Activated CD4-positive, alpha-beta T cell treated with anti-CD3 and anti-CD28 coated beads for 36 hours (primary cell): ENCODE measurements around the gene MTR. TPM values are rescaled to one million over a fixed set of nuclear protein-coding genes. Genes with fewer than 3 reads are reported as not detected.

Experiments
- ATAC-seq: fragments of 200-7000 bp; cut with Tn5 transposase; one replicate; pipeline ENCODE4 v1.10.0; 2021; ENCODE audit warnings: mild to moderate bottlenecking, moderate library complexity
- CTCF ChIA-PET: fragments of 350-600 bp; sonication (Branson Sonifier 250); formaldehyde crosslinking; loops from one replicate; lab custom pipeline; 2021; ENCODE audit warnings: antibody characterized with exemption; lab: Charles Lee
- POLR2A ChIA-PET: fragments of 350-600 bp; sonication (Branson Sonifier 250); formaldehyde crosslinking; loops from one replicate; lab custom pipeline; 2021; ENCODE audit warnings: antibody characterized with exemption, inconsistent platforms; lab: Charles Lee
- DNase-seq: peaks from one replicate; pipeline ENCODE4 v3.0.0-alpha.2; 2020
- H3K27ac Mint-ChIP-seq: one replicate; pipeline ENCODE4 v1.8.0; 2021; ENCODE audit warnings: mixed read lengths
- H3K27me3 Mint-ChIP-seq: one replicate; pipeline ENCODE4 v1.8.0; 2021; ENCODE audit warnings: mixed read lengths
- H3K36me3 Mint-ChIP-seq: one replicate; pipeline ENCODE4 v1.8.0; 2021; ENCODE audit warnings: low read depth, mixed read lengths
- H3K4me1 Mint-ChIP-seq: one replicate; pipeline ENCODE4 v1.8.0; 2021; ENCODE audit warnings: mixed read lengths
- H3K4me3 Mint-ChIP-seq: one replicate; pipeline ENCODE4 v1.8.0; 2021; ENCODE audit warnings: mild to moderate bottlenecking, moderate library complexity, mixed read lengths
- H3K9me3 Mint-ChIP-seq: one replicate; pipeline ENCODE4 v1.8.0; 2021; ENCODE audit warnings: low read depth, mixed read lengths
- intact Hi-C, 2 experiments: fragments of 100-400 bp; cut with DNase I in 1 of 2; cut with micrococcal nuclease in 1 of 2; formaldehyde crosslinking; loops; one replicate each; pipeline versions ENCODE4 v1.14.2 to v1.15.1; 2022 to 2024; cut with DNase I, micrococcal nuclease
- total RNA-seq, 2 experiments: library from RNA; stranded (reverse); gene quantifications; one replicate each; pipeline ENCODE4 v1.2.3, GENCODE V29; 2021

MTR gene
- total RNA-seq, 2 experiments from 2014 or later = 57.3 to 64.8 TPM

DNA sequence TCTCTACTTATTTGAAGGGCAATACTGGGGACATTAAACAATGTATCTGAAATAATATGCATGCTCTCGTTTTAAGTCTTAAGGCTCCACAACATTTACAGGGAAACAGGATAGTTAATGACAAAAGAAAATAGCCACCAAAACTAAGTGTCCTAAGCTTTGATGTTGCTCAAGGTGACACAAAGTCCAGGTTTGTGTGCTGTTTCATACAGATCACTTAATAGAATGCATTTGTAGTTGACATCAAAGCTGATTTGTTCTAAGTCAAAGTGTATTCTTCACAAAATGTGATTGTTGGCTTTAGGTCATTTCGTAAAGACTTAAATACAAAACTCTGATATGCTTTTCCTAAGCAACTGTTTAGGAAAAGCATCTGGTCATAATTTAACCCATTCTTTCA, 37.5 kb upstream of the MTR start:
- H3K4me1 Mint-ChIP-seq = peaks cover 2% of the 10 kb centered on the region
- intact Hi-C loops = loop anchor here in 1 of 2 experiments (2.0 kb wide), 1 partner anchor 629 kb away; no protein-coding TSS in a partner anchor
- ATAC-seq = no peak
- H3K36me3 Mint-ChIP-seq = no peaks in the 10 kb centered on the region
- DNase-seq = no peak
- ChIA-PET POLR2A (no interaction called here), CTCF (interaction anchor here (0.5 to 3.1 kb wide), 6 partner anchors 8 to 80 kb away, joined by 3 to 17 read pairs (median 6); no protein-coding TSS in a partner anchor)
- H3K27me3 Mint-ChIP-seq = no peaks in the 10 kb centered on the region
- no peak overlapping the region for H3K27ac Mint-ChIP-seq
- H3K9me3 Mint-ChIP-seq = no peaks in the 10 kb centered on the region
- H3K4me3 Mint-ChIP-seq = no peak overlapping the region

DNA sequence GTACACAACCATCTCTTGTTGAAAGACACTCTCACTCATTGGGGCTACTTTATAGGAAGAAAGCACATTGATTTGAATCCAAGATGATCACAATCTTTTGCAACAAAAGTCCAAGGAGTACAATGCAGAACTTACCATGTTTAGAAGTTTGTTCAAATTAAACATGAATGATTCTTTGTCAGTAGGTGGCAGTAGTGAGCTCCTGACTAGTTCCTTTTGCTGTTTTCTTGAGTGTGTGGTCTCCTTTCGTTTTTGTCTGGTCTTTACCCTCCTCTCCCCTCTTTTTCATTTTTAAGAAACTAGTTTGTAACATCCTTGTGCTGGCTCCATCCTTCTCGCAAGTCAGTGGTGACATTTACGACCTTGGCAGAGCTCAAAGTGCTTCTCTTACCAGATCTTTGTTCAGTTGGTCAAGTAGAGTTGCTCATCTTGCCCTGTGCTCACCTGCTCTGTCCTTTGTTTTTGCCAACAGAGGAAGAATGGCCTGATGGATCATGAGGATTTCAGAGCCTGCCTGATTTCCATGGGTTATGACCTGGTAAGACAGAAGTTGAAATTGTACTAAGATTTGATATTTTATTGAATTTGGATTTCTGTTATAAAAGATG, 35.7 kb upstream of the MTR start:
- DNase-seq (no peak), ATAC-seq (peak; percentile 49)
- Mint-ChIP-seq H3K27me3 (no peaks in the 10 kb centered on the region), H3K4me1 (peaks cover 2% of the 10 kb centered on the region), H3K4me3 (no peak overlapping the region), H3K36me3 (no peaks in the 10 kb centered on the region), H3K27ac (no peak overlapping the region), H3K9me3 (no peaks in the 10 kb centered on the region)
- ChIA-PET POLR2A (interaction anchor here (0.6 kb wide), 1 partner anchor 55 kb away, joined by 4 read pairs; no protein-coding TSS in a partner anchor), CTCF (interaction anchor here (0.6 to 3.1 kb wide), 33 partner anchors 8 to 803 kb away, joined by 3 to 17 read pairs (median 5); partner anchors contain the start of gene HEATR1)
- intact Hi-C loops = loop anchor here (1.0 to 2.0 kb wide), 3 partner anchors 110 to 803 kb away; no protein-coding TSS in a partner anchor

DNA sequence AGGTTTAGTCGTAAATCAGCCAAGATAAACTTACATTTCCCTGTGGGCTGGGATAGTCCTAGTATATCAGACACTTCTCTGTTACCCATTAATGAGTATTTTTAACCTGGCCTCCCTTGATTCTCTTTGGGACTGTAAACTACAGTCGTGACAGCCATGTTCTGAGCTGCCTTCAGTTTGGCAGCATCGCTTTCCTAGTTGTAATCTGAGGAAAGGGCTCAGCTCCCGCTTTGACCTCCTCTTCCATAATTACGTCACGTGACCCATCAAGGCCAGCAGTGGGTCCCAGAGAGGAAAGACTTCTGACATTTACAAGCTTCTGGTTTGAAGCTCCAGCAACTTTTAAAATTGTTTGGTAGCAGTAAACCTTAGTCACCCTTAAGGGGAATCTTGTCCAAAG, 34.6 kb upstream of the MTR start:
- Mint-ChIP-seq H3K36me3 (no peaks in the 10 kb centered on the region), H3K27me3 (no peaks in the 10 kb centered on the region), H3K27ac (no peak overlapping the region), H3K4me3 (no peak overlapping the region), H3K4me1 (peaks cover 2% of the 10 kb centered on the region), H3K9me3 (no peaks in the 10 kb centered on the region)
- POLR2A ChIA-PET = no interaction called here
- ATAC-seq (no peak), DNase-seq (no peak)
- CTCF ChIA-PET = interaction anchor here (0.6 to 3.1 kb wide), 12 partner anchors 8 to 1499 kb away, joined by 3 to 17 read pairs (median 4); no protein-coding TSS in a partner anchor
- intact Hi-C loops = loop anchor here (5.0 kb wide), 2 partner anchors 282 to 627 kb away; partner anchors contain the start of gene RYR2 (in 1 of the 2)

DNA sequence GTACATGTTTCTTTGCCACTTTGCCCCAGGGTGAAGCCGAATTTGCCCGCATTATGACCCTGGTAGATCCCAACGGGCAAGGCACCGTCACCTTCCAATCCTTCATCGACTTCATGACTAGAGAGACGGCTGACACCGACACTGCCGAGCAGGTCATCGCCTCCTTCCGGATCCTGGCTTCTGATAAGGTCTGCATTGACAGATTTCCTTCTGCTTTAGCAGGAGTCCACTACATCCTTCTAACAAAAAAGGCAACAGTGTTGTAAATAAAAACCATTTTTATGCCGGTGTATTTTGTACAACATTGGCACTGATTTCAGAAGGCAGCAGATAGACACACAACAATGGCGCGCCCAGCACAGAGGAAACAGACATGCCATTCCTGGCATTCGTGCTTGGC, 34.1 kb upstream of the MTR start:
- Mint-ChIP-seq H3K36me3 (no peaks in the 10 kb centered on the region), H3K4me3 (no peak overlapping the region), H3K27me3 (peaks cover 4% of the 10 kb centered on the region), H3K4me1 (peaks cover 2% of the 10 kb centered on the region), H3K27ac (no peak overlapping the region), H3K9me3 (no peaks in the 10 kb centered on the region)
- ChIA-PET POLR2A (no interaction called here), CTCF (interaction anchor here (0.6 to 3.1 kb wide), 3 partner anchors 39 to 430 kb away, joined by 3 to 17 read pairs (median 16); no protein-coding TSS in a partner anchor)
- DNase-seq (no peak), ATAC-seq (no peak)
- intact Hi-C loops = loop anchor here (5.0 kb wide), 2 partner anchors 281 to 626 kb away; partner anchors contain the start of gene RYR2 (in 1 of the 2)

DNA sequence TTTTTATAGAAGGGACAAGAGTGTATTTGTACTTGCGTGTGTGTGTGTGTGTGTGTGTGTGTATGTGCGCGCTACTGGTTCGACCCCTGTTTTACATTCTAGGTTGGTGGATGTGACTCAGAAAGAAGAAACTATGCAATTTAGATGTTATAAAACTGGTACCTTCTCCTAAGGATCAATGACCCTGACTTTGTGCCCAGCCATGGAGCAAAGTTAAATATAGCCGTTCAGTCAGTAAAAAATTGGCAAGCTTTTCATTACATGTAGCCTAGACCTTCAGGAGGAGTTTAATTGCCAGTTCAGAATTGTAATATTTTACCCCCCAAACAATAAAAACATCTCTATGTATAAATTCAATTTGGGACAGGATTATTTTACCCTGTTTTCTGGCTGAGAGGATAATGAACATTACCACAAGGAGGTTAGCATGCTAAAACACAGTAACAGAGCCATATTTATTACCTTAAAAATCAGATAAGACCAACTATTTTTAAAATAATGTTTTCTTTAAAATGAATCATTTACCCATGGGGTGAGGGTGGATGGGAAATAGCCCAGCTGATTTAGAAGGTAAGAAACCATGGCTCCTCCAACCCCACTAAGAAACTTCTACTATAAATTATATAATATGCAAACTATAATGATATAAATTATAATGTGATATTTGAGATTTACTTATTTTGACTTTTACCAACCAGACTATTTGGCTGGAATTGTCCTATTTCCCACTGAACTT, 33.5 kb upstream of the MTR start:
- CTCF ChIA-PET = no interaction called here
- H3K4me3 Mint-ChIP-seq = no peak overlapping the region
- H3K27me3 Mint-ChIP-seq = peaks cover 4% of the 10 kb centered on the region
- peaks cover 2% of the 10 kb centered on the region for H3K4me1 Mint-ChIP-seq
- ATAC-seq (no peak), DNase-seq (no peak)
- intact Hi-C loops = loop anchor here (5.0 kb wide), 2 partner anchors 281 to 626 kb away; partner anchors contain the start of gene RYR2 (in 1 of the 2)
- no peak overlapping the region for H3K27ac Mint-ChIP-seq
- no peaks in the 10 kb centered on the region for H3K36me3 Mint-ChIP-seq
- POLR2A ChIA-PET = no interaction called here
- no peaks in the 10 kb centered on the region for H3K9me3 Mint-ChIP-seq

GRCh38 chr1:236762410-236762809, 32.7 kb upstream of the MTR start:
- no peak overlapping the region for H3K27ac Mint-ChIP-seq
- CTCF ChIA-PET = interaction anchor here (0.6 kb wide), 1 partner anchor 33 kb away, joined by 3 read pairs; no protein-coding TSS in a partner anchor
- ATAC-seq = peak; percentile 70
- H3K4me1 Mint-ChIP-seq = peaks cover 2% of the 10 kb centered on the region
- peak; percentile 27 for DNase-seq
- H3K4me3 Mint-ChIP-seq = no peak overlapping the region
- no peaks in the 10 kb centered on the region for H3K36me3 Mint-ChIP-seq
- POLR2A ChIA-PET = no interaction called here
- intact Hi-C loops = loop anchor here (5.0 kb wide), 2 partner anchors 280 to 625 kb away; partner anchors contain the start of gene RYR2 (in 1 of the 2)
- H3K9me3 Mint-ChIP-seq = no peaks in the 10 kb centered on the region
- H3K27me3 Mint-ChIP-seq = peaks cover 6% of the 10 kb centered on the region

DNA sequence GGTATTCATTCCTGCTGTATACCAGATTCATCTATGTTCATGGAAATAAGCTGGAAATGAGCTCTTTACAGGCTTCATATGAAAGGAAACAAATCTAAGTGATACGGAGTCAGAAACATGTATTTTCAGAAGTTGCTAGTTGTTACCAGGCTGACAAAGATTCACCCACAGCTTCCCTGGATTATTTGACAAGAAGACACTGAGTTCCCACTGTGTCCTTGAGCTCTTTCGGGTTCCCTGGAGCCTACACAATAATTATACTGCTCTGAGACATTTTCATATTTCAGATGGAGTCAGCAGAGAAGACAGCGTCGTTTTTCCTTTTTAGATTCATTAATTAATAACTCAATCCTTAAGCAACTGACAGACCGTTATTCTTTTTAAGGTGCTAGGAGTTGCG, 29.3 kb upstream of the MTR start:
- Mint-ChIP-seq H3K4me3 (no peak overlapping the region), H3K9me3 (no peaks in the 10 kb centered on the region), H3K36me3 (no peaks in the 10 kb centered on the region), H3K27ac (no peak overlapping the region), H3K4me1 (peaks cover 2% of the 10 kb centered on the region), H3K27me3 (peaks cover 13% of the 10 kb centered on the region)
- intact Hi-C loops = no loop called here
- POLR2A ChIA-PET = no interaction called here
- no peak for DNase-seq
- CTCF ChIA-PET = interaction anchor here (1.3 kb wide), 2 partner anchors 8 to 22 kb away, joined by 3 read pairs; no protein-coding TSS in a partner anchor
- no peak for ATAC-seq

- ATAC-seq (no peak), DNase-seq (no peak)
- Mint-ChIP-seq H3K9me3 (no peaks in the 10 kb centered on the region), H3K36me3 (no peaks in the 10 kb centered on the region), H3K27me3 (peaks cover 13% of the 10 kb centered on the region), H3K4me3 (no peak overlapping the region), H3K4me1 (peaks cover 2% of the 10 kb centered on the region), H3K27ac (no peak overlapping the region)
- intact Hi-C loops = no loop called here
- ChIA-PET CTCF (interaction anchor here (1.3 kb wide), 2 partner anchors 9 to 23 kb away, joined by 3 read pairs; no protein-coding TSS in a partner anchor), POLR2A (no interaction called here)
Measured at GRCh38 chr1:236766506-236766905, 28.6 kb upstream of the MTR start.

DNA sequence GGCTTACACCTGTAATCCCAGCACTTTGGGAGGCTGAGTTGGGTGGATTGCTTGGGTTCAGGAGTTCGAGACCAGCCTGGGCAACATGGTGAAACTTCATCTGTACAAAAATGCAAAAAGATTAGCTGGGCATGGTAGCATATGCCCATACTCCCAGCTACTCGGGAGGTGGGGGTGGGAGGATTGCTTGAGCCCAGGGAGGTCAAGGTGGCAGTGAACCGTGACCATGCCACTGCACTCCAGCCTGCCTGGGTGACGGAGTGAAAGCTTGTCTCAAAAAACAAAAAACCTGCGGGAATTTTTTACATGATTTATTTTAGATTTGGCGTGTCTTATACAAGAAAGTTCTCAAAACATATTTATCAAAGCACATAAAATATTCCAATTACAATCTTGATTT, 27.8 kb upstream of the MTR start:
- H3K4me1 Mint-ChIP-seq = peaks cover 2% of the 10 kb centered on the region
- no peak overlapping the region for H3K27ac Mint-ChIP-seq
- DNase-seq (no peak), ATAC-seq (no peak)
- ChIA-PET POLR2A (no interaction called here), CTCF (interaction anchor here (0.9 kb wide), 1 partner anchor 109 kb away, joined by 3 read pairs; no protein-coding TSS in a partner anchor)
- no peaks in the 10 kb centered on the region for H3K9me3 Mint-ChIP-seq
- intact Hi-C loops = no loop called here
- peaks cover 13% of the 10 kb centered on the region for H3K27me3 Mint-ChIP-seq
- H3K4me3 Mint-ChIP-seq = no peak overlapping the region
- no peaks in the 10 kb centered on the region for H3K36me3 Mint-ChIP-seq

DNA sequence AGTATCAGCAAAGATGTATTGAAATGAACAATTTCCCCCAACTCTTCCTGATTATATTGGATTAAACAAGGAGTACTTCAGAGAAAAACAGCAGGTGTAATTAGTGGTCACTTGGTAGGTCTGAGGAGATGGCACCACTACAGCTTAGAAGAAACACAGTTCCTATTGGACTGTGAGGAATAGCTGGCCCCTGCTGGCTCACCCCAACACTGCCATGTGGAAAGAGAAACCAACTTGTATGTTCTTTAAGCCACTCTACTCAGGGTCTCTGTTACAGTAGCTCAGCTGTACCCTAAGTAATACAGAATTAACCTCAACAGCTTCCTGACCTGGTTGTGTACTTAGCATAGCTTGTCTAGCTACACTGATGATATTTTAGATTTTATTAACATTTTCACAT, 26.5 kb upstream of the MTR start:
- H3K4me1 Mint-ChIP-seq = no peaks in the 10 kb centered on the region
- POLR2A ChIA-PET = no interaction called here

DNA sequence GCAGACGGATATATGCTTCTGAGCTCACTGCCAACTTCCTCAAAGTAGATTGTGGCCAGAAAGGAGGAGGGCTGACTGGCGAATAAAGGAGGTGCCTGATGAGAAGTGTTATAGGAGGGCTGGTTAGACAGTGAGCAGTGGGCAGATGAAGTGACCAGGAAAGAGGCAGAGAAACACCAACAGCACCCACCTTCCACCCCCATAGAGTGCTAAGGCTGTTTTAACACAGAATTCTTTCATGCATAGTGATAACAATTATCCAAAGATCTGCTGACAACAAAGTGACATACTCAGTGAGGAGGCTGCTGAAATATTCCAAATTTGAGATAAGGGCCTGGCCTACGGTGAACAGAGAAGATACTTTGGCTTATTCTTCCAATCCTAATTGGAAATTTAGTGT, 21.2 kb upstream of the MTR start:
- Mint-ChIP-seq H3K4me1 (no peaks in the 10 kb centered on the region), H3K4me3 (no peak overlapping the region), H3K36me3 (no peaks in the 10 kb centered on the region), H3K9me3 (peaks cover 2% of the 10 kb centered on the region), H3K27me3 (peaks cover 20% of the 10 kb centered on the region), H3K27ac (no peak overlapping the region)
- POLR2A ChIA-PET = no interaction called here
- DNase-seq (no peak), ATAC-seq (no peak)
- CTCF ChIA-PET = no interaction called here
- intact Hi-C loops = no loop called here

More for the DNA sequence above, 26.5 kb upstream of the MTR start:
- peaks cover 13% of the 10 kb centered on the region for H3K27me3 Mint-ChIP-seq
- intact Hi-C loops = no loop called here
- no peaks in the 10 kb centered on the region for H3K9me3 Mint-ChIP-seq
- no peak overlapping the region for H3K4me3 Mint-ChIP-seq
- H3K27ac Mint-ChIP-seq = no peak overlapping the region
- ATAC-seq (no peak), DNase-seq (no peak)
- CTCF ChIA-PET = interaction anchor here (1.8 kb wide), 1 partner anchor 9 kb away, joined by 14 read pairs; no protein-coding TSS in a partner anchor
- no peaks in the 10 kb centered on the region for H3K36me3 Mint-ChIP-seq
